ENCODE results near the gene SEMA3B.

- no peak for TF ChIP-seq POLR2A (IDR thresholded peaks at IDR 0.05)
- TF ChIP-seq, protein P1, sequence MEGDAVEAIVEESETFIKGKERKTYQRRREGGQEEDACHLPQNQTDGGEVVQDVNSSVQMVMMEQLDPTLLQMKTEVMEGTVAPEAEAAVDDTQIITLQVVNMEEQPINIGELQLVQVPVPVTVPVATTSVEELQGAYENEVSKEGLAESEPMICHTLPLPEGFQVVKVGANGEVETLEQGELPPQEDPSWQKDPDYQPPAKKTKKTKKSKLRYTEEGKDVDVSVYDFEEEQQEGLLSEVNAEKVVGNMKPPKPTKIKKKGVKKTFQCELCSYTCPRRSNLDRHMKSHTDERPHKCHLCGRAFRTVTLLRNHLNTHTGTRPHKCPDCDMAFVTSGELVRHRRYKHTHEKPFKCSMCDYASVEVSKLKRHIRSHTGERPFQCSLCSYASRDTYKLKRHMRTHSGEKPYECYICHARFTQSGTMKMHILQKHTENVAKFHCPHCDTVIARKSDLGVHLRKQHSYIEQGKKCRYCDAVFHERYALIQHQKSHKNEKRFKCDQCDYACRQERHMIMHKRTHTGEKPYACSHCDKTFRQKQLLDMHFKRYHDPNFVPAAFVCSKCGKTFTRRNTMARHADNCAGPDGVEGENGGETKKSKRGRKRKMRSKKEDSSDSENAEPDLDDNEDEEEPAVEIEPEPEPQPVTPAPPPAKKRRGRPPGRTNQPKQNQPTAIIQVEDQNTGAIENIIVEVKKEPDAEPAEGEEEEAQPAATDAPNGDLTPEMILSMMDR (IDR thresholded peaks at IDR 0.05) = no peak
Measured at GRCh38 chr3:50219285-50219684, 49.7 kb upstream of the SEMA3B start.
